GM12878 (cell line): ENCODE measurements around the gene AKT1. TPM values are rescaled to one million over a fixed set of nuclear protein-coding genes. Genes with fewer than 3 reads are reported as not detected.

Experiments
- ATAC-seq: fragments of 200-7000 bp; cut with Tn5 transposase; 3 replicates; pipeline ENCODE4 v1.9.1; 2020; ENCODE audit warnings: mild to moderate bottlenecking, moderate library complexity
- BruUV-seq: library from RNA; stranded (reverse); fragments of 400-500 nt; replicated peaks from 2 replicates; lab custom pipeline; 2021; lab: Mats Ljungman, UMichigan
- CTCF ChIA-PET: fragments of 300-600 bp; sonication (Branson Sonifier 250); formaldehyde crosslinking; extraction: SDS; loops from one replicate; lab custom pipeline; 2021; ENCODE audit warnings: inconsistent platforms; lab: Yijun Ruan, JAX
- POLR2A ChIA-PET: fragments of 350-600 bp; formaldehyde crosslinking; extraction: SDS; loops from one replicate; lab custom pipeline; 2021; ENCODE audit warnings: inconsistent platforms; lab: Charles Lee
- RAD21 ChIA-PET: fragments of 300-600 bp; sonication (Branson Sonifier 250); formaldehyde crosslinking; loops from one replicate; lab custom pipeline; 2023; ENCODE audit warnings: antibody characterized with exemption; ENCODE audit not compliant: unreplicated experiment; lab: Charles Lee
- SMC1A ChIA-PET: fragments of 300-600 bp; sonication (Branson Sonifier 250); formaldehyde crosslinking; loops from one replicate; lab custom pipeline; 2023; ENCODE audit not compliant: unreplicated experiment, uncharacterized antibody; lab: Charles Lee
- DNase-seq: peaks from one replicate; pipeline ENCODE4 v3.0.0-alpha.2; 2011; ENCODE audit warnings: low read depth, low spot score
- FAIRE-seq: peaks from 3 replicates; lab custom pipeline; 2011; peaks lifted over from hg19 to GRCh38; lab: Jason Lieb, UNC
- H2AFZ ChIP-seq: 2 replicates; pipeline ENCODE4 v1.6.0; 2011; ENCODE audit warnings: low read depth, low read length, control low read depth; ENCODE audit not compliant: control insufficient read depth
- H3K27ac ChIP-seq: 2 replicates; pipeline ENCODE4 v1.5.1; 2011; ENCODE audit warnings: control low read depth; ENCODE audit not compliant: control insufficient read depth, insufficient read depth
- H3K27me3 ChIP-seq, 2 experiments: replicated peaks in 1 of 2; 2 replicates each; pipeline versions ENCODE4 v1.6.0 to v1.6.1; 2011; ENCODE audit warnings: low read length in 1 of 2; ENCODE audit not compliant: control insufficient read depth in 2 of 2, insufficient read depth in 2 of 2
- H3K36me3 ChIP-seq, 2 experiments: 2 replicates each; pipeline ENCODE4 v1.5.1; 2011; ENCODE audit warnings: low read length in 1 of 2; ENCODE audit not compliant: control insufficient read depth in 2 of 2, insufficient read depth in 2 of 2
- H3K4me1 ChIP-seq: 2 replicates; pipeline ENCODE4 v1.6.1; 2011; ENCODE audit warnings: mild to moderate bottlenecking, low read length, moderate library complexity, mixed read lengths; ENCODE audit not compliant: control insufficient read depth, insufficient read depth
- H3K4me2 ChIP-seq: 2 replicates; pipeline ENCODE4 v1.6.0; 2011; ENCODE audit warnings: control low read depth; ENCODE audit not compliant: control insufficient read depth, insufficient read depth
- H3K4me3 ChIP-seq: fragments of 200-600 bp; sonication (generic); 2 replicates; pipeline ENCODE4 v1.5.1; 2016
- H3K79me2 ChIP-seq: 2 replicates; pipeline ENCODE4 v1.6.0; 2011; ENCODE audit warnings: low read length; ENCODE audit not compliant: control insufficient read depth, insufficient read depth
- H3K9ac ChIP-seq: 2 replicates; pipeline ENCODE4 v1.8.0; 2011; ENCODE audit warnings: low read length, control low read depth, mixed read lengths; ENCODE audit not compliant: control insufficient read depth, insufficient read depth
- H3K9me3 ChIP-seq: replicated peaks from 3 replicates; pipeline ENCODE4 v1.5.1; 2011; ENCODE audit warnings: mild to moderate bottlenecking, low read length; ENCODE audit not compliant: control insufficient read depth, insufficient read depth
- H4K20me1 ChIP-seq: 2 replicates; pipeline ENCODE4 v1.6.0; 2011; ENCODE audit not compliant: control insufficient read depth, insufficient read depth
- FOS ChIP-seq: IDR thresholded peaks from 3 replicates; pipeline ENCODE4 v1.6.1; 2011; ENCODE audit warnings: borderline replicate concordance; ENCODE audit not compliant: insufficient read length; ENCODE audit errors: extremely low read depth
- GABPA ChIP-seq: IDR thresholded peaks from 2 replicates; pipeline ENCODE4 v1.6.1; 2014; ENCODE audit warnings: antibody characterized with exemption, low read depth, mild to moderate bottlenecking, inconsistent platforms
- HCFC1 ChIP-seq: fragments of 150-350 bp; IDR thresholded peaks from 2 replicates; pipeline ENCODE4 v1.6.1; 2014; ENCODE audit warnings: low read length
- RB1 ChIP-seq: fragments of 450-650 bp; formaldehyde crosslinking; IDR thresholded peaks from 2 replicates; pipeline ENCODE4 v1.6.1; 2017; ENCODE audit warnings: mild to moderate bottlenecking, borderline replicate concordance
- RCOR1 ChIP-seq: conservative IDR thresholded peaks from 2 replicates; pipeline ENCODE4 v1.6.1; 2012; ENCODE audit warnings: low read depth, low read length, improper control_type of control experiment
- SMAD5 ChIP-seq: IDR thresholded peaks from 2 replicates; pipeline ENCODE4 v1.6.1; 2016; ENCODE audit warnings: antibody characterized with exemption, low read depth
- SRF ChIP-seq, 2 experiments: IDR thresholded peaks; 2 replicates each; pipeline ENCODE4 v1.6.1; 2011; ENCODE audit warnings: low read depth in 2 of 2, low read length in 2 of 2, mild to moderate bottlenecking in 1 of 2, moderate library complexity in 1 of 2
- STAT3 ChIP-seq: IDR thresholded peaks from 2 replicates; pipeline ENCODE4 v1.6.1; 2011; ENCODE audit warnings: low read depth, low read length, improper control_type of control experiment
- TAF1 ChIP-seq: IDR thresholded peaks from 2 replicates; pipeline ENCODE4 v1.6.1; 2011; ENCODE audit warnings: mild to moderate bottlenecking, low read depth, low read length, borderline replicate concordance
- ZNF274 ChIP-seq: IDR thresholded peaks from one replicate; pipeline ENCODE4 v1.8.0; 2011; ENCODE audit not compliant: insufficient read length, insufficient read depth
- ZNF384 ChIP-seq: IDR thresholded peaks from 2 replicates; pipeline ENCODE4 v1.6.1; 2012; ENCODE audit warnings: low read depth, mild to moderate bottlenecking, low read length, improper control_type of control experiment, borderline replicate concordance
- WGBS: methylation state at CpG from one replicate; pipeline ENCODE4 v1.1.6; 2016; ENCODE audit warnings: low lambda C conversion rate; ENCODE audit not compliant: insufficient replicate concordance, insufficient coverage; ENCODE audit errors: missing lambda C conversion rate; 5-methylcytosine and 5-hydroxymethylcytosine counted together
- in situ Hi-C: fragments of 300-500 bp; cut with MboI; formaldehyde crosslinking; loops from 9 replicates; pipeline ENCODE4 v1.14.3; 2018; ENCODE audit warnings: mixed read lengths
- intact Hi-C: fragments of 100-400 bp; cut with micrococcal nuclease; formaldehyde crosslinking; loops from one replicate; pipeline ENCODE4 v1.14.2; 2022; ENCODE audit not compliant: unreplicated experiment
- polyA plus RNA-seq, 11 experiments: library from polyadenylated mRNA; depleted of rRNA in 4 of 11; unstranded in 6 of 11; stranded (reverse) in 5 of 11; fragments of >200 nt; fragmentation: Nextera tagmentation in 4 of 11; fragmentation: Illumina TruSeq in 1 of 11; extraction: Ambion mirVana in 4 of 11; extraction: Trizol in 1 of 11; gene quantifications; 1 replicate in 1 of 11; 2 replicates in 10 of 11; pipeline versions ENCODE4 v1.2.1 to v1.2.3, GENCODE V29; 2011 to 2016; ENCODE audit warnings: inconsistent platforms in 2 of 11, missing spikeins in 2 of 11, low read depth in 1 of 11
- total RNA-seq, 4 experiments: library from RNA; depleted of rRNA in 3 of 4; stranded (reverse); fragments of >200 nt in 3 of 4; fragmentation: Illumina TruSeq in 1 of 4; extraction: Trizol in 1 of 4; gene quantifications; 2 replicates each; pipeline versions ENCODE4 v1.2.1 to v1.2.3, GENCODE V29; 2013 to 2021
- TF ChIP-seq, protein P1 (sequence below): fragments of 450-650 bp; IDR thresholded peaks from 2 replicates; pipeline ENCODE4 v1.6.1; 2017; ENCODE audit warnings: mild to moderate bottlenecking, moderate library complexity

Gene AKT1
- total and polyA plus RNA-seq, 10 of the 15 experiments (the other 5 are each of a cell fraction or from before 2014, with no cell fraction given), result 0.63 to 110 (median 58.9) TPM

DNA sequence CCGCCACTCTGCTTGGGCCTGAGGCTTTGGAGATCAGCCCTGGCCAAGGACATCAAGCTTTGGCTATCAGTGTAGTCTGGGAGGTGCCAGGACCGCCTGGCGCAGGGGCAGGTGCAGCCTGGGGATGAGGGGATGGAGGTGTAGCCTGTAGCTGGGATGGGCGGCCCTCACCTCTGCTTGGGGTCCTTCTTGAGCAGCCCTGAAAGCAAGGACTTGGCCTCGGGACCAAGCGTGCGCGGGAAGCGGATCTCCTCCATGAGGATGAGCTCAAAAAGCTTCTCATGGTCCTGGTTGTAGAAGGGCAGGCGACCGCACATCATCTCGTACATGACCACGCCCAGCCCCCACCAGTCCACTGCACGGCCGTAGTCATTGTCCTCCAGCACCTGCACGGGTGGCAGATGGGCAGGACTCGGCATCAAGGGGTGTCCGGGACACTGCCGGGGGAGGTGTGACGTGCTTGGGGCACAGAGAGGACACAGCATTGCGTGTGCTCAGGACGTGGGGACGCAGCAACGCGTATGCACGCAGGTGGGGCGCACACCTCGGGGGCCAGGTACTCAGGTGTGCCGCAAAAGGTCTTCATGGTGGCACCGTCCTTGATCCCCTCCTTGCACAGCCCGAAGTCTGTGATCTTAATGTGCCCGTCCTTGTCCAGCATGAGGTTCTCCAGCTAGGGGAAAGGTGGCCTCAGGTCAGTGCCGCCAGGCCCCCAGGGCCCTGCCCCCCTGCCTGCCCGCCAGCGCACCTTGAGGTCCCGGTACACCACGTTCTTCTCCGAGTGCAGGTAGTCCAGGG lies 22.6 kb downstream of the AKT1 start:
- Histone ChIP-seq H3K36me3 (peaks cover 5 to 26% of the 10 kb centered on the region in 2 experiments; a peak in 3 of 4 replicates), H3K4me2 (no peak overlapping the region), H3K4me1 (no peaks in the 10 kb centered on the region; the same call in 1 of the 2 replicates), H2AFZ (no peak overlapping the region), H3K9me3 (no peaks in the 10 kb centered on the region; the same call in 2 of the 3 replicates), H3K4me3 (no peak overlapping the region), H3K9ac (no peak overlapping the region), H4K20me1 (no peaks in the 10 kb centered on the region), H3K27ac (no peak overlapping the region), H3K27me3 (no peaks in the 10 kb centered on the region), H3K79me2 (no peaks in the 10 kb centered on the region)
- WGBS, result 96% methylated on average over 32 of the region's 38 CpGs
- intact Hi-C loops (no loop called here), in situ Hi-C loops (no loop called here)
- RAD21 ChIA-PET, result no interaction called here
- DNase-seq, result no peak
- BruUV-seq, result no TSS peak
- no peak for FAIRE-seq
- POLR2A ChIA-PET, result no interaction called here
- CTCF ChIA-PET, result no interaction called here
- SMC1A ChIA-PET, result no interaction called here
- ATAC-seq, result no peak
- no peak for TF ChIP-seq STAT3

DNA sequence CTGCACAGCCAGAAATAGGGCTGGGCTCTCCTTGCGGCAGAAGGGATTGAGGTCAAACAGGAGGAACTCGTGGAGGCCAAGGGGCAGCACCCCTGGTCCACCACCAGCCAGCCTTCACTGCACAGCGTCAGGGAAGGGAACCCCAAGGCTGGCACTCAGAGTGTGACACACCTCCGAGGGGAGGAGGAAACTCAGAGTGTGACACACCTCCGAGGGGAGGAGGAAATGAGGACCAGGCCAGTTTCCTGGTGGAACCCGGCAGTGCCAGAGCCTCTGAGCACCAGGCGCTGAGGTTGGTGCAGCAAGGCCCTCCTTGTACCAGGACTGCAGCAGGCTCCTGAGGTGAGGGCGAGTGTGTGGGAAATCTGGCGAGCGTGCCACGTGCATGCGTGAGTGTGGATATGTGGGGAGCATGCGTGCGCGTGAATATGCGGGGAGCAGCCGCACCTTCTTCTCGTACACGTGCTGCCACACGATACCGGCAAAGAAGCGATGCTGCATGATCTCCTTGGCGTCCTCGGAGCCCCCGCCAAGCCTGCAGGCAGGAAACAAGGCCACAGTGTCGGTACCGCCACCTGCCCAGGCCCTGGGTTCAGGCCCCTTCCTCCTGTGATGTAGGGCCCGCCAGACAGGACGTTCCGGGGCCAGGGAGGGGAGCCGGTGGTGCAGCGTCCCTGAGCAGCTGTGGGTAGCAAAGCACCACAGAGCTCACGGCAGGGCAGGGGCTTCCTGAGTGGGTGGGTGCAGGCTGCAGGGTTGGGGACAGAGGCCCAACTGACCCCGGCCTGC lies 23.4 kb downstream of the AKT1 start:
- no peaks in the 10 kb centered on the region; the same call in 1 of the 2 replicates for H3K4me1 ChIP-seq
- ChIA-PET POLR2A (no interaction called here), RAD21 (no interaction called here), SMC1A (no interaction called here), CTCF (no interaction called here)
- H3K36me3 ChIP-seq, result peaks cover 5 to 24% of the 10 kb centered on the region in 2 experiments; a peak in 3 of 4 replicates
- H3K9ac ChIP-seq, result no peak overlapping the region
- WGBS, result 96% methylated on average over 31 of the region's 34 CpGs
- FAIRE-seq, result no peak
- no peaks in the 10 kb centered on the region for H4K20me1 ChIP-seq
- no peak for ATAC-seq
- DNase-seq, result no peak
- no peaks in the 10 kb centered on the region; the same call in 2 of the 3 replicates for H3K9me3 ChIP-seq
- no peaks in the 10 kb centered on the region for H3K79me2 ChIP-seq
- no peak overlapping the region for H3K4me3 ChIP-seq
- no peak overlapping the region for H2AFZ ChIP-seq
- no peaks in the 10 kb centered on the region for H3K27me3 ChIP-seq
- no TSS peak for BruUV-seq
- H3K4me2 ChIP-seq, result no peak overlapping the region
- in situ Hi-C loops, result no loop called here
- intact Hi-C loops, result no loop called here
- H3K27ac ChIP-seq, result no peak overlapping the region
- TF ChIP-seq, protein P1, sequence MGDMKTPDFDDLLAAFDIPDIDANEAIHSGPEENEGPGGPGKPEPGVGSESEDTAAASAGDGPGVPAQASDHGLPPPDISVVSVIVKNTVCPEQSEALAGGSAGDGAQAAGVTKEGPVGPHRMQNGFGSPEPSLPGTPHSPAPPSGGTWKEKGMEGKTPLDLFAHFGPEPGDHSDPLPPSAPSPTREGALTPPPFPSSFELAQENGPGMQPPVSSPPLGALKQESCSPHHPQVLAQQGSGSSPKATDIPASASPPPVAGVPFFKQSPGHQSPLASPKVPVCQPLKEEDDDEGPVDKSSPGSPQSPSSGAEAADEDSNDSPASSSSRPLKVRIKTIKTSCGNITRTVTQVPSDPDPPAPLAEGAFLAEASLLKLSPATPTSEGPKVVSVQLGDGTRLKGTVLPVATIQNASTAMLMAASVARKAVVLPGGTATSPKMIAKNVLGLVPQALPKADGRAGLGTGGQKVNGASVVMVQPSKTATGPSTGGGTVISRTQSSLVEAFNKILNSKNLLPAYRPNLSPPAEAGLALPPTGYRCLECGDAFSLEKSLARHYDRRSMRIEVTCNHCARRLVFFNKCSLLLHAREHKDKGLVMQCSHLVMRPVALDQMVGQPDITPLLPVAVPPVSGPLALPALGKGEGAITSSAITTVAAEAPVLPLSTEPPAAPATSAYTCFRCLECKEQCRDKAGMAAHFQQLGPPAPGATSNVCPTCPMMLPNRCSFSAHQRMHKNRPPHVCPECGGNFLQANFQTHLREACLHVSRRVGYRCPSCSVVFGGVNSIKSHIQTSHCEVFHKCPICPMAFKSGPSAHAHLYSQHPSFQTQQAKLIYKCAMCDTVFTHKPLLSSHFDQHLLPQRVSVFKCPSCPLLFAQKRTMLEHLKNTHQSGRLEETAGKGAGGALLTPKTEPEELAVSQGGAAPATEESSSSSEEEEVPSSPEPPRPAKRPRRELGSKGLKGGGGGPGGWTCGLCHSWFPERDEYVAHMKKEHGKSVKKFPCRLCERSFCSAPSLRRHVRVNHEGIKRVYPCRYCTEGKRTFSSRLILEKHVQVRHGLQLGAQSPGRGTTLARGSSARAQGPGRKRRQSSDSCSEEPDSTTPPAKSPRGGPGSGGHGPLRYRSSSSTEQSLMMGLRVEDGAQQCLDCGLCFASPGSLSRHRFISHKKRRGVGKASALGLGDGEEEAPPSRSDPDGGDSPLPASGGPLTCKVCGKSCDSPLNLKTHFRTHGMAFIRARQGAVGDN, result no peak
- TF ChIP-seq GABPA (no peak), RB1 (no peak), HCFC1 (no peak), TAF1 (no peak), SRF (IDR thresholded peaks at IDR 0.05; ENCODE audit: low read depth in 2 of 2, low read length in 2 of 2) (no peak), SMAD5 (no peak), ZNF274 (no peak), ZNF384 (no peak), RCOR1 (no peak), FOS (no peak)
